Activated CD8-positive, alpha-beta memory T cell treated with anti-CD3 and anti-CD28 coated beads for 36 hours (primary cell): Measurements from ENCODE around the gene GPR152. TPM values are rescaled to one million over a fixed set of nuclear protein-coding genes. Genes with fewer than 3 reads are reported as not detected.

Experiments used
- CTCF ChIA-PET: fragments of 350-600 bp; sonication (Branson Sonifier 250); formaldehyde crosslinking; loops from one replicate; lab custom pipeline; 2021; ENCODE audit warnings: antibody characterized with exemption; lab: Charles Lee
- POLR2A ChIA-PET: fragments of 350-600 bp; sonication (Branson Sonifier 250); formaldehyde crosslinking; loops from one replicate; lab custom pipeline; 2021; ENCODE audit warnings: antibody characterized with exemption; lab: Charles Lee
- total RNA-seq, 2 experiments: library from RNA; stranded (reverse); gene quantifications; one replicate each; pipeline ENCODE4 v1.2.3, GENCODE V29; 2021

The GPR152 gene
- total RNA-seq, 2 experiments from 2014 or later = not detected

DNA sequence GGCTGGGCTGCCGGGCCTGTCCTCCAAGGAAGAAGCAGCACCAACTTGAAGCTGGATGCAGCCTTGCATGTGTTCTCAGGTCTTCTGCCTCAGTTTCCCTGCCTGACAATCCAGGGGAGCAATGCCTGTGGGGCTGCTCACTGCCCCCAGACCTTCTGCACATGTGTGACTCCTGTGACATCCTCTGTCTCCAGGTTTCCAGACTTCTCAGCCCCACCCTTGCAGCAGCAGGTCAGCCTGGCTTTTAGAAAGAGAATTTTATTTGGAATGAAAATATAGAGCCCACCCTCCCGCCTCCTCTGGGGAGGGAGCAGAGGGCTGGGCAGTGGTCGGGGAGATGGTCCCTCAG lies 14.7 kb downstream of the GPR152 start:
- CTCF ChIA-PET = interaction anchor here (0.5 to 3.0 kb wide), 13 partner anchors 9 to 69 kb away, joined by 3 to 16 read pairs (median 4); partner anchors contain the start of genes PITPNM1, PPP1CA, RPS6KB2 and TMEM134
- POLR2A ChIA-PET = interaction anchor here (0.6 to 5.6 kb wide), 16 partner anchors 9 to 205 kb away, joined by 3 to 79 read pairs (median 9); partner anchors contain the start of genes AIP, CLCF1, PPP1CA and RAD9A

DNA sequence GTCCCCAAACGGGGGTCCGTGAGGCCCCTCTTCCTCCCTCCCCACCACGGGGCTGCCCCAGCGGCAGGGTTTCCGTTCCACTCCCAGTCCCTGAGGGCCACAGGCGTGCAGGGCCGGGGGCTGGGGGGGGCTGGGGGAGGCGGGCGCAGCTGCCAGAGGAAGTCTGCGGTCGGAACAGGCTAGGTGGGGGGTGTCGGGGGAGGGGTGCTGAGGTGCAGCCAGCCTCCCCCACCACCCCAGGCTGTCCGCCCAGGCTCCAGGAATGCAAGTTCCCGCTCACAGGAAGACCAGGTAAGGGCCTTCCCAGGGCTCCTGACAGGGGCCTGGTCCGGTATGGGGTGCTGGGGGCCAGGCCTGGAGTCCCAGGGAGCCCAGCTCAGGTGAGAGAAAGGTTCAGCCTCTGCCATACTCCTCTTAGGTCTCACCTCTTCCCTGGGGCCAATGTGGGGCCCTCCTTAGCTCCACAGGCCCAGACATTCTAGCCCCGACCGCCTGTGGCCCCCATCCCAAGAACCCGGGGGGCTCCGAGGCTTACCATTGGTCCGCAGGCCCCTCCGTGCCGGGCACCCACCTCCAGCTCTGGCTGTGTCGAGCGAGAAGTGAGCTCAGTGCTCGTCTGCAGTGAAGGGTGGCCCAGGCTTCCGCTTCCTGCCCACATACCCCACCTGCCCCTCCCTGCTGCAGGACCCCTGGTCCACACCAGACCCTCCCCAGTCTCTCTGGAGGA lies 15.3 kb downstream of the GPR152 start, which contains the start of gene PTPRCAP:
Gene PTPRCAP (minus strand): TSS at position 601 of the 727 bp plus-strand sequence. CDS start 63 bp downstream, at position 538.
- CTCF ChIA-PET = interaction anchor here (0.5 to 3.0 kb wide), 14 partner anchors 9 to 69 kb away, joined by 3 to 16 read pairs (median 4); partner anchors contain the start of genes PITPNM1, PPP1CA, RPS6KB2 and TMEM134
- POLR2A ChIA-PET = interaction anchor here (0.6 to 5.6 kb wide), 17 partner anchors 8 to 205 kb away, joined by 3 to 79 read pairs (median 7); partner anchors contain the start of genes AIP, CLCF1, PPP1CA and RAD9A

DNA sequence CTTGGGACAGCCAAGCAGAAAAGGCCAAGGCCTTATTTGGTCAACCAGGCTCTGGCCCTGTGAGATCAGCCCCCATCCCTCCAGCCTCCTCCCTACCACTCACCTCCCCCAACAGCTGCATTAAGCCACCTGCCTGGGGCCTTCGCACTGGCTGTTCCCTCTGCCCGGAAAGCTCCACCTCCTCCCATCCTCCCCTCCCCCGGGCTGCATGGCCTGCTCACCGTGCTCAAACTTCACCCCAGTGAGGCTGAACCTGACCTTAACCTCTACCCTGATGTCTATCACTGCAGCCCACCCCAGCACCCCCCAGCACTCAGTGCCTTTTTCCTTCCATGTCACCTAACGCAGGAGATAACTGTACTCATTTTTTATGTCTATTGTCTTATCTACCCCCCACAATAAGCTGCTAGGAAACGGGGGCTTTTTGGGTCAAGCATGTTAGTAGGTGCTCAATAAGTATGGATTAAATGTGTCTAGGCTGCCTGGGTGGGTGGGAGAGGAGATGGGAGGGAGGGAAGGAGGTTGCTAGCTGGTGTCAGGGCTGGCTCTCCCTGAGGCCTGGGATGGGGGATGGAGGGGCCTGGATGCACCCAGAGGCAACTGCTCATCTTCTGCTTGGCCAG lies 16.0 kb downstream of the GPR152 start:
- CTCF ChIA-PET = interaction anchor here (0.8 to 3.0 kb wide), 10 partner anchors 8 to 69 kb away, joined by 3 to 16 read pairs (median 4); partner anchors contain the start of genes PITPNM1, PPP1CA, RPS6KB2 and TMEM134
- POLR2A ChIA-PET = interaction anchor here (0.8 to 5.6 kb wide), 12 partner anchors 8 to 49 kb away, joined by 3 to 79 read pairs (median 16); partner anchors contain the start of genes AIP, PPP1CA, RPS6KB2 and TBC1D10C

DNA sequence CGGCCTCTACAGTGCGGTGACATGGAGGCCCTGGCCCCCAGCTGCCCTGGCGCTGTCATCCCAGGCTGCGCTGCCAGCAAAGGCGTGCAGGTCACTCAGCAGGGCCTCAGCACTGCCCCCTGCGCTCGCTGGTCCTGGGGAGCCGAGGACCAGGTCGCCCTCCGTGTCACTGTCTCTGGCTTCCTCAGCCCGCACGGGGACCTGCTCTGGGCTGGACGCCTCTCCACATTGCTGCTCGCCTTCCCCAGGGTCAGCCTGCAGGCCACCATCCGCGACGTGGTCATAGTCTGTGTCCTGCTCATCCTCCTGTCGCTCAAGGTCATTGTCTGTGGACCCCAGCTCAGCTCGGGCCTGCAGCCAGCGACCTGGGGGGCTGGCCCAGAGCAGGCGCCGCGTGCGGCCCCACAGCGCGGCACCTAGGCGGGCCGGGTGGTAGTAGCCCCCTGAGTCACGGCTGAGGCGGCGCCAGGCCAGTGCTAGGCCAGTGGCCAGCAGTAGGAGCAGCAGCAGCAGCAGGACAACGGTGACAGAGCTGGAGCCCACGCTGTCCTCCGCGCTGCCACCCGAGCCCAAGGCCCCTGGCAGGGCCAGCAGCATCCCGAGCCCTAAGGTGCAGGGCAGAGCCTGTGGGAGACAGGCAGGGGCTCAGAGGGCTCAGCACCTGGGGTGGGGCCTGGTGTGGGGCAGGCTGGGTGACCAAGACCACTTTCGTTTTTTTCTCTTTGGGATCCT lies 16.6 kb downstream of the GPR152 start:
- ChIA-PET CTCF (interaction anchor here (0.8 to 3.0 kb wide), 7 partner anchors 7 to 70 kb away, joined by 3 to 16 read pairs (median 6); partner anchors contain the start of genes PITPNM1, PPP1CA, RPS6KB2 and TMEM134), POLR2A (interaction anchor here (1.2 to 5.6 kb wide), 8 partner anchors 9 to 50 kb away, joined by 7 to 79 read pairs (median 20); partner anchors contain the start of genes AIP, PPP1CA and TBC1D10C)

DNA sequence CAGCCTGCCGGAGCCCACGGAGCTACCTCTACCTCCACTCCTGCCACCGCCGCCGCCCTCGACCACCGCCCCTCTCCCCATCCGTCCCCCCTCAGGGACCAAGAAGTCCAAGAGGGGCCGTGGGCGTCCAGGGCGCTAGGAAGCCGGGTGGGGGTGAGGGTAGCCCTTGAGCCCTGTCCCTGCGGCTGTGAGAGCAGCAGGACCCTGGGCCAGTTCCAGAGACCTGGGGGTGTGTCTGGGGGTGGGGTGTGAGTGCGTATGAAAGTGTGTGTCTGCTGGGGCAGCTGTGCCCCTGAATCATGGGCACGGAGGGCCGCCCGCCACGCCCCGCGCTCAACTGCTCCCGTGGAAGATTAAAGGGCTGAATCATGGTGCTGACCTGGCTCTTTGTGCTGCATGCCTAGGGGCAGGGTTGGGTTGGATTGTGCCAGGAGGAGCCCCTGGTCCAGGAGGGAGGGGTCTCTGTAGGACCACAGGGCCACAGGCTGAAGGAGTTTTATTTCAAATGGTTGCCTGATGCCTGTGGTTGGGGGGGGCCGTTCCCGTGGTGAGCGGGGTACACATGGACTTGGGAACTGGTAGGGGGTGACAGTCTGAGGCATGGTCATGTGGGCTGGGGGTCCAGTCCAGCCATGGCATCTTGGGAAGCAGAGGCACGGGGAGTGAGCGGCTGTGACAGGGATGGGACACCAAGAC lies 17.4 kb downstream of the GPR152 start:
- ChIA-PET CTCF (interaction anchor here (1.1 to 3.0 kb wide), 4 partner anchors 15 to 53 kb away, joined by 3 to 16 read pairs (median 4); partner anchors contain the start of gene PPP1CA), POLR2A (interaction anchor here (1.0 to 5.6 kb wide), 6 partner anchors 10 to 70 kb away, joined by 3 to 79 read pairs (median 17); partner anchors contain the start of genes AIP, PITPNM1 and TBC1D10C)

DNA sequence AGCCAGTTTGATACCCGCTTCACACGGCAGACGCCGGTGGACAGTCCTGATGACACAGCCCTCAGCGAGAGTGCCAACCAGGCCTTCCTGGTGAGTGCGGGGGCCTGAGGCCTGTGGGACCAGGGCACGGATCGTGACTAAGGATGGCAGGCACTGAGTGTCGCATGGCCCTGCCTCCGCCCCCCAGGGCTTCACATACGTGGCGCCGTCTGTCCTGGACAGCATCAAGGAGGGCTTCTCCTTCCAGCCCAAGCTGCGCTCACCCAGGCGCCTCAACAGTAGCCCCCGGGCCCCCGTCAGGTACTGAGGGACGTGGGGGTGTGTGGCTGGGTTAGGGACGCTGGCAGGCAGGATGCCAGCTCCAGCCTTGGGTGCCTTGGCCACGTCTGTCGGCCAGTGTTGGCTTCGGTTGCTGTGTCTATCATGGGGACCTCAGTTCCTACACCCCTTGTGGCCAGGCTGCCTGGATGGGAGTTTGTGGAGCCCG lies 18.1 kb downstream of the GPR152 start:
- CTCF ChIA-PET = interaction anchor here (0.6 to 1.7 kb wide), 5 partner anchors 14 to 71 kb away, joined by 3 to 5 read pairs (median 5); partner anchors contain the start of genes PITPNM1 and PPP1CA
- POLR2A ChIA-PET = interaction anchor here (0.7 to 5.6 kb wide), 6 partner anchors 10 to 71 kb away, joined by 3 to 79 read pairs (median 3); partner anchors contain the start of genes AIP and PITPNM1

DNA sequence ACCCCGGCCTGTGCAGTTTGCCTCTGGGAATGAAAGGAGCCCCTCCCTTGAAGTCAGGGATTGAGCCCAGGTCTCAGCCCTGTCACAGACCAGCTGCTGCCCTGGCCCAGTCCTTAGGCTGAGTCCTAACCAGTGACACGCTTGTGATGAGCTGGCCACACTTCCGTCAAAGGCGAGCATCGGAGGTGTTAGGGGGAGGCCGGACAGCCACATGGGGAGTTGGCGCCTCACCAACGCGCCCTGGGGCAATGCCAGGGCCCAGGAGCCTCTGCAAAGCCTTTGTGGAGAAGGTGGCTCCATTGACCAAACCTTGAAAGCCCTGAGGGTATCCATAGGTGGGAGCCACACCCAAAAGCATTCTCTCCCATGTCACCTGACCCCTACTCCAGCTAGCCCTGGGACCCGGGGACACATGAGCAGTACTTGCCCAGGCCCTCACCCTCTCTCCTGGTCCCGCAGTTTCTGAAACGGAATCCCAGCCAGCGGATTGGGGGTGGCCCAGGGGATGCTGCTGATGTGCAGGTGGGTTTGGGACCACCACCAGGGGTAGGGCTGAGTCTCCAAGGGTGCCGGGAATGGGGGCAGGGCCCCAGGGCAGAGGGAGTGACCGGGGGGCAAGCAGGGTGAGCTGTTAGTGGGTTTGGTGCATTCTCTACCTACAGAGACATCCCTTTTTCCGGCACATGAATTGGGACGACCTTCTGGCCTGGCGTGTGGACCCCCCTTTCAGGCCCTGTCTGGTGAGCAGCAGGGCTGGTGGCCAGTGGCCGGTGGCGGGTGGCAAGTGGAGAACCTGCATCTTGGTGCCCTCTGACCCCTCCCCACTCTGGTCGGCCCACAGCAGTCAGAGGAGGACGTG lies 18.8 kb downstream of the GPR152 start:
- POLR2A ChIA-PET = interaction anchor here (0.6 to 5.6 kb wide), 10 partner anchors 11 to 72 kb away, joined by 3 to 79 read pairs (median 3); partner anchors contain the start of genes AIP and PITPNM1
- CTCF ChIA-PET = interaction anchor here (0.6 to 1.7 kb wide), 7 partner anchors 8 to 72 kb away, joined by 3 to 5 read pairs (median 4); partner anchors contain the start of genes PITPNM1 and PPP1CA

DNA sequence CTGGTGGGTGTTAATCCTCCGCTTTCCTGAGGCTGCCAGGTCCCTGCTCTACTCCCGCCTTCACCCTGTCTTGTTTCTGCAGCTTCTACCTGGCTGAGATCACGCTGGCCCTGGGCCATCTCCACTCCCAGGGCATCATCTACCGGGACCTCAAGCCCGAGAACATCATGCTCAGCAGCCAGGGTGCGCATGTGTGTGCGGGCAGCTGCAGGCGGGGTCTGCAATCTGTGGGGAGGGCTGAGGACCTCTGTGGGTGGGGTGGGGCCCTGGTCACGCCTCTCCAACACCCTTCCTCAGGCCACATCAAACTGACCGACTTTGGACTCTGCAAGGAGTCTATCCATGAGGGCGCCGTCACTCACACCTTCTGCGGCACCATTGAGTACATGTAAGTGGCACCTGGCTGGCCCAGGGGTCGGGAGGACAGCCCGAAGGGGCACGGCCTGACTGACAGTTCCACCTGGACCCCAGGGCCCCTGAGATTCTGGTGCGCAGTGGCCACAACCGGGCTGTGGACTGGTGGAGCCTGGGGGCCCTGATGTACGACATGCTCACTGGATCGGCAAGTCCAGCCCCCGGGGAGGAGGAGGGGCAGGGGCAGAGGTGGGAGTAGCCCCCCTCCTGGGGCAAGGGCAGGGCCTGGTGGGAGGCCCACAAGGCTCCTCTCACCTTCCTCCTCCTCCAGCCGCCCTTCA lies 19.7 kb downstream of the GPR152 start:
- CTCF ChIA-PET = interaction anchor here (0.9 to 1.4 kb wide), 3 partner anchors 8 to 26 kb away, joined by 3 read pairs; no protein-coding TSS in a partner anchor
- POLR2A ChIA-PET = interaction anchor here (0.6 to 1.2 kb wide), 4 partner anchors 12 to 54 kb away, joined by 3 to 6 read pairs (median 3); no protein-coding TSS in a partner anchor

DNA sequence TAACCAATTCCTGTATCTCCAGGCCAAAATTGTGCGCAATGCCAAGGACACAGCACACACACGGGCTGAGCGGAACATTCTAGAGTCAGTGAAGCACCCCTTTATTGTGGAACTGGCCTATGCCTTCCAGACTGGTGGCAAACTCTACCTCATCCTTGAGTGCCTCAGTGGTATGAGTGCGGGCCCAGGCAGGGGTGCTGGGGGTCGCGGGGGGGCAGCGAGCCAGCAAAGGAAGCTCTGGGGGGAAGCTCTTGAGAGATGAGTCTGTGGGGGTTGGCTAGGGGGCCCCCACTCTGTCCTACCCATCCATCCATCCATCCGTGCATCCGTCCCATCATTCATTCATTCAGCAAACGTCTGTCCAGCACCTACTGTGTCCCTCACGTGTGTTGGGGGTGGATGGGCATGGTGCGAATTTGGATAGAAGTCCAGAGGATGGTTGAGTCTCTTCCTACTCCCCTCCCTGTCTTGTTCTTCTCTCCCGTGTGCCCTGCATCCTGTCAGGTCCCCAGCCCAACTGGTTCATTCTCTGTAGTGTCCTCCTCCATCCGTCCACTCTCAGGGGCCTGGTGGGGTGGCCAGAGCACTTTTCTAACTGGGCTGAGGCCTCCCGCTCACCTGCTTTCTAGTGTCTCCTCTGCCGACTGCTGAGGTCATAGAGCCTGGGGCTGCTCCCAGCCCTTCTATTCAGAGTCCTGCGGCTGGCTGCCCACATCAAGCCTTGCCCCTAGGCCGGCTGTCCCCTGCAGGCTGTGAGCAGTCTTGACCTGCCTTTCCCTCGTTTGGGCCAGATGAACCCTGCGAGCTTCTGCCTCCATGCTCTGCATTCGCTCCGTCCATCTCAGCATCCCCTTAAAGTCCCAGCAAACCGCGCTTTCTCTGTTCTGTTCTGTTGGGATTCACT lies 20.9 kb downstream of the GPR152 start:
- POLR2A ChIA-PET = interaction anchor here (1.0 kb wide), 1 partner anchor 12 kb away, joined by 5 read pairs; no protein-coding TSS in a partner anchor
- CTCF ChIA-PET = interaction anchor here (0.7 to 0.9 kb wide), 2 partner anchors 25 to 30 kb away, joined by 3 to 4 read pairs; partner anchors contain the start of gene PPP1CA

DNA sequence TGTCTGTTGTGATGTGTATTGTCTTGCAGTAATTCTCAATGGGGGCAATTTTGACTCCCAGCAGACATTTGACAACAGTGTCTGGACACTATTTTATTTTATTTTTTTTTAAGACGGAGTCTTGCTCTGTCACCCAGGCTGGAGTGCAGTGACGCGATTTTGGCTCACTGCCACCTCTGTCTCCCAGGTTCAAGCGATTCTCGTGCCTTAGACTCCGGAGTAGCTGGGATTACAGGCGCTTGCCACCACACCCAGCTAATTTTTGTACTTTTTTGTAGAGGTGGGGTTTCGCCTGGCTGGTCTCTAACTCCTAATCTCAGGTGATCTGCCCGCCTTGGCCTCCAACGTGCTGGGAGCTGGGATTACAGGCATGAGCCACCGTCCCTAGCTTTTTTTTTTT lies 22.8 kb downstream of the GPR152 start:
- ChIA-PET POLR2A (interaction anchor here (2.6 kb wide), 1 partner anchor 9 kb away, joined by 27 read pairs; the partner anchor contains the start of gene PTPRCAP), CTCF (interaction anchor here (2.5 kb wide), 1 partner anchor 7 kb away, joined by 14 read pairs; the partner anchor contains the start of gene PTPRCAP)

DNA sequence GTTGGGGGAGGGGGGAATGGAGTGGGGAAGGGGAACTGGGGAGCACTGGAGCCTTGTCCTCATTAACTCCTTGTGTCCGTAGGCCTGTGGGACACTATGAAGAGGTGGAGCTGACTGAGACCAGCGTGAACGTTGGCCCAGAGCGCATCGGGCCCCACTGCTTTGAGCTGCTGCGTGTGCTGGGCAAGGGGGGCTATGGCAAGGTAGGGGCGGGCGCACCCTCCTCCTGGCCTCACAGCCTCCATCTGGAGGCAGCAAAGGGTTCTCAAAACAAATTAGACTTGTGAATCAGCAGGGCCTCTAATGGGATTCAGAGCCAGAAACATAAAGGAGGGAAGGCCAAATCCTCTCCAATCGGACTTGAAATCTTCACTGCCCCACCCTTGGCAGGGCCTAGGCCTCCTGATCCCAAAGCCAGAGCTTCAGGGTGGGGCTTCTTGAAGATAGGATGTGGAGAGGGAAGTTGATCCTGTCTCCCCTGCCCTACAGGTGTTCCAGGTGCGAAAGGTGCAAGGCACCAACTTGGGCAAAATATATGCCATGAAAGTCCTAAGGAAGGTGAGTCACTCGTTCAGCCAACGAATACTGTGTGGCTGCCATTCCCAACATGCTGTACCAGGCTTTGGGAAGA lies 23.4 kb downstream of the GPR152 start:
- POLR2A ChIA-PET = interaction anchor here (0.7 to 2.6 kb wide), 6 partner anchors 9 to 27 kb away, joined by 3 to 27 read pairs (median 8); partner anchors contain the start of genes PPP1CA, PTPRCAP and TBC1D10C
- CTCF ChIA-PET = interaction anchor here (2.5 kb wide), 1 partner anchor 8 kb away, joined by 14 read pairs; the partner anchor contains the start of gene PTPRCAP

DNA sequence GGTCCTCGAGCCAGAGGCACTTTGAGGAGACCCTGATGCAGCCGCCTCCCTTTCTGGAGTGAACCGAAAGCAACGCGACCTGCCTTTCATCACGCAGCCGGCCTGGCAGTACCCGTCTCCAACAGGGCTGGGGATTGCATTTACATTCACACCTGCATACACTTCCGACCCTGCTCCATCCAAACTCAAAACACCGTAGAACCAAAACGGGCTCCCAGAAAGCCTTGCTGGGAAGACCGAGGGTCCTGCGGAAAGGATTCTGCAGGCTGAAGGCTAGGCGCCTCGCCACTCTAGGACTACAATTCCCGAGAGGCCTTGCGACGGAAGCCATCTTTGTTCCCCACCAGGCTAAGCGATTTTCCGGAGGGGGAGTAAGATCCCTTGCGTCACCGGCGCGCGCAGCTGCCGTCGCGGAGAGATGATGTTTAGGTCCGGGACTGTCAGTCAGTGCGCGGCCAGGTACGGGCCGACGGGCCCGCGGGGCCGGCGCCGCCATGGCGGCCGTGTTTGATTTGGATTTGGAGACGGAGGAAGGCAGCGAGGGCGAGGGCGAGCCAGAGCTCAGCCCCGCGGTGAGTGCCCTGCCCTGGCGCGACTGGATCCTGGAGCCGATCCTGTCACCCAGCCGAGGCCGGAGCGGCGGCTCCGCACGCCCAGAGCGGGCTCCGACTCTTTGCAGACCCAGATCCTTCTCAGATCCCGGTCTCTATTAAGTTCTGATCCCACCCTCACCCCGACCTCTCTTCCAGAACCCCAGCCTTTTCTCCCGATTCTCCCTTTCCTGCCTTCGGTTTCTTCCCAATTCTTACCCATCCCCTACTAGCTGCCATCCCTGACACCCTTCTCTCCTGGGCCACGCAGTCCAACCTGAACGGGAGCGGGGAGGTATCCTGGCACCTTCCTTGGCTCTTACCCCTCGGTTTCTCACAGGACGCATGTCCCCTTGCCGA lies 24.2 kb downstream of the GPR152 start, which contains the start of gene RPS6KB2:
Gene RPS6KB2 (plus strand): TSS at position 443 of the 950 bp plus-strand sequence. CDS start 52 bp downstream, at position 495.
- POLR2A ChIA-PET = interaction anchor here (0.7 to 2.6 kb wide), 7 partner anchors 8 to 27 kb away, joined by 3 to 27 read pairs (median 5); partner anchors contain the start of genes PPP1CA, PTPRCAP and TBC1D10C
- CTCF ChIA-PET = interaction anchor here (1.0 to 2.5 kb wide), 2 partner anchors 9 to 27 kb away, joined by 3 to 14 read pairs; partner anchors contain the start of genes PPP1CA and PTPRCAP
